WTC11 (cell line): ENCODE data around the gene WDFY4. TPM values are rescaled to one million over a fixed set of nuclear protein-coding genes. Genes with fewer than 3 reads are reported as not detected.

ENCODE experiments used
- ATAC-seq: fragments of 200-7000 bp; cut with Tn5 transposase; 2 replicates; pipeline ENCODE4 v1.10.0; 2021; ENCODE audit warnings: mild to moderate bottlenecking, moderate library complexity
- CTCF ChIA-PET: fragments of 300-600 bp; sonication (Branson Sonifier 250); formaldehyde crosslinking; loops from one replicate; lab custom pipeline; 2021; ENCODE audit warnings: antibody characterized with exemption; lab: Charles Lee
- POLR2A ChIA-PET: fragments of 350-600 bp; sonication (Branson Sonifier 250); formaldehyde crosslinking; loops from one replicate; lab custom pipeline; 2021; ENCODE audit warnings: antibody characterized with exemption; lab: Charles Lee
- DNase-seq: peaks from one replicate; pipeline ENCODE4 v3.0.0; 2021; ENCODE audit warnings: low spot score
- H3K27ac Mint-ChIP-seq: 2 replicates; pipeline ENCODE4 v1.8.0; 2021; ENCODE audit warnings: mixed read lengths
- H3K27me3 Mint-ChIP-seq: 2 replicates; pipeline ENCODE4 v1.8.0; 2021; ENCODE audit warnings: low read depth, mild to moderate bottlenecking, moderate library complexity, mixed read lengths
- H3K36me3 Mint-ChIP-seq: 2 replicates; pipeline ENCODE4 v1.8.0; 2021; ENCODE audit warnings: mixed read lengths
- H3K4me1 Mint-ChIP-seq: 2 replicates; pipeline ENCODE4 v1.8.0; 2022; ENCODE audit warnings: mixed read lengths
- H3K4me3 Mint-ChIP-seq: 2 replicates; pipeline ENCODE4 v1.8.0; 2021; ENCODE audit warnings: mild to moderate bottlenecking, moderate library complexity, mixed read lengths
- H3K9me3 Mint-ChIP-seq: 2 replicates; pipeline ENCODE4 v1.8.0; 2021; ENCODE audit warnings: mixed read lengths
- ATF1 ChIP-seq: sonication (generic); formaldehyde crosslinking; IDR thresholded peaks from 2 replicates; pipeline ENCODE4 v1.8.1; 2023; ENCODE audit warnings: mild to moderate bottlenecking, moderate library complexity, missing genetic modification reagents
- ATF6 ChIP-seq: sonication (generic); formaldehyde crosslinking; IDR thresholded peaks from 2 replicates; pipeline ENCODE4 v1.8.1; 2023; ENCODE audit warnings: mild to moderate bottlenecking, missing genetic modification reagents
- E2F5 ChIP-seq: sonication (generic); formaldehyde crosslinking; IDR thresholded peaks from 2 replicates; pipeline ENCODE4 v1.8.1; 2022; ENCODE audit warnings: mild to moderate bottlenecking, moderate library complexity, missing genetic modification reagents
- ELF4 ChIP-seq: sonication (generic); formaldehyde crosslinking; IDR thresholded peaks from 2 replicates; pipeline ENCODE4 v1.8.1; 2022; ENCODE audit warnings: low read depth, mild to moderate bottlenecking, moderate library complexity, missing genetic modification reagents
- EMX1 ChIP-seq: fragments of 250-450 bp; sonication (Bioruptor Pico); IDR thresholded peaks from 2 replicates; pipeline ENCODE4 v1.8.0; 2021; ENCODE audit warnings: mild to moderate bottlenecking
- ETV6 ChIP-seq: sonication (generic); formaldehyde crosslinking; IDR thresholded peaks from 2 replicates; pipeline ENCODE4 v1.8.1; 2022; ENCODE audit warnings: mild to moderate bottlenecking, missing genetic modification reagents
- FOXJ3 ChIP-seq: sonication (generic); formaldehyde crosslinking; IDR thresholded peaks from 2 replicates; pipeline ENCODE4 v1.9.0; 2021; ENCODE audit warnings: missing genetic modification reagents, mild to moderate bottlenecking, borderline replicate concordance
- FOXK1 ChIP-seq: sonication (generic); formaldehyde crosslinking; IDR thresholded peaks from 2 replicates; pipeline ENCODE4 v1.8.0; 2022; ENCODE audit warnings: mild to moderate bottlenecking, moderate library complexity, missing genetic modification reagents
- GRHL2 ChIP-seq: fragments of 250-450 bp; sonication (Bioruptor Pico); IDR thresholded peaks from 2 replicates; pipeline ENCODE4 v1.8.0; 2022; ENCODE audit warnings: mild to moderate bottlenecking, moderate library complexity; ENCODE audit not compliant: insufficient replicate concordance, severe bottlenecking
- GTF2I ChIP-seq: fragments of 250-450 bp; sonication (Bioruptor Pico); conservative IDR thresholded peaks from 2 replicates; pipeline ENCODE4 v1.4.0; 2021; ENCODE audit warnings: mild to moderate bottlenecking
- HMGA2 ChIP-seq: fragments of 250-450 bp; sonication (Bioruptor Pico); IDR thresholded peaks from 2 replicates; pipeline ENCODE4 v1.4.0; 2021; ENCODE audit warnings: mild to moderate bottlenecking, moderate library complexity
- JUN ChIP-seq: sonication (generic); formaldehyde crosslinking; IDR thresholded peaks from 2 replicates; pipeline ENCODE4 v1.8.0; 2023; ENCODE audit warnings: mild to moderate bottlenecking, missing genetic modification reagents
- KAT7 ChIP-seq: sonication (generic); formaldehyde crosslinking; IDR thresholded peaks from 2 replicates; pipeline ENCODE4 v1.8.1; 2023; ENCODE audit warnings: missing genetic modification reagents, mild to moderate bottlenecking, borderline replicate concordance
- MAX ChIP-seq: sonication (generic); formaldehyde crosslinking; IDR thresholded peaks from 2 replicates; pipeline ENCODE4 v1.8.0; 2022; ENCODE audit warnings: mild to moderate bottlenecking, missing genetic modification reagents
- MYBL2 ChIP-seq: sonication (generic); formaldehyde crosslinking; IDR thresholded peaks from 2 replicates; pipeline ENCODE4 v1.8.1; 2023; ENCODE audit warnings: mild to moderate bottlenecking, moderate library complexity, missing genetic modification reagents
- NR1H2 ChIP-seq: sonication (generic); formaldehyde crosslinking; IDR thresholded peaks from 2 replicates; pipeline ENCODE4 v1.9.0; 2021; ENCODE audit warnings: mild to moderate bottlenecking, moderate library complexity, missing genetic modification reagents
- OVOL2 ChIP-seq: fragments of 250-450 bp; sonication (Bioruptor Pico); IDR thresholded peaks from 2 replicates; pipeline ENCODE4 v1.9.0; 2021; ENCODE audit warnings: mild to moderate bottlenecking, borderline replicate concordance
- RORB ChIP-seq: fragments of 250-450 bp; sonication (Bioruptor Pico); IDR thresholded peaks from 2 replicates; pipeline ENCODE4 v1.9.0; 2021; ENCODE audit warnings: mild to moderate bottlenecking
- TEAD1 ChIP-seq: sonication (generic); formaldehyde crosslinking; IDR thresholded peaks from 2 replicates; pipeline ENCODE4 v1.8.0; 2022; ENCODE audit warnings: mild to moderate bottlenecking, missing genetic modification reagents
- ZNF121 ChIP-seq: sonication (generic); formaldehyde crosslinking; IDR thresholded peaks from 2 replicates; pipeline ENCODE4 v1.8.0; 2023; ENCODE audit warnings: missing genetic modification reagents
- ZNF263 ChIP-seq: sonication (generic); formaldehyde crosslinking; IDR thresholded peaks from 2 replicates; pipeline ENCODE4 v1.8.1; 2022; ENCODE audit warnings: low read depth, mild to moderate bottlenecking, moderate library complexity, missing genetic modification reagents
- ZNF317 ChIP-seq: sonication (generic); formaldehyde crosslinking; IDR thresholded peaks from 2 replicates; pipeline ENCODE4 v1.8.1; 2023; ENCODE audit warnings: low read depth, mild to moderate bottlenecking, moderate library complexity, missing genetic modification reagents, borderline replicate concordance
- ZNF396 ChIP-seq: fragments of 250-450 bp; sonication (Bioruptor Pico); IDR thresholded peaks from 2 replicates; pipeline ENCODE4 v1.8.0; 2021; ENCODE audit warnings: mild to moderate bottlenecking, moderate library complexity, borderline replicate concordance
- ZNF512 ChIP-seq: sonication (generic); formaldehyde crosslinking; IDR thresholded peaks from 2 replicates; pipeline ENCODE4 v1.8.1; 2022; ENCODE audit warnings: missing genetic modification reagents, borderline replicate concordance
- total RNA-seq: library from RNA; stranded (reverse); gene quantifications from 3 replicates; pipeline ENCODE4 v1.2.3, GENCODE V29; 2021
- TF ChIP-seq, protein P1 (sequence below): sonication (generic); formaldehyde crosslinking; IDR thresholded peaks from 2 replicates; pipeline ENCODE4 v1.8.1; 2023; ENCODE audit warnings: mild to moderate bottlenecking, missing genetic modification reagents, moderate library complexity
- TF ChIP-seq, protein P2 (sequence below): sonication (generic); formaldehyde crosslinking; IDR thresholded peaks from 2 replicates; pipeline ENCODE4 v1.8.0; 2022; ENCODE audit warnings: mild to moderate bottlenecking, missing genetic modification reagents
- TF ChIP-seq, protein P3 (sequence below): sonication (generic); formaldehyde crosslinking; IDR thresholded peaks from 2 replicates; pipeline ENCODE4 v1.8.1; 2023; ENCODE audit warnings: mild to moderate bottlenecking, missing genetic modification reagents, moderate library complexity

WDFY4 gene
- total RNA-seq, 1 experiment from 2014 or later: 0.13 TPM

DNA sequence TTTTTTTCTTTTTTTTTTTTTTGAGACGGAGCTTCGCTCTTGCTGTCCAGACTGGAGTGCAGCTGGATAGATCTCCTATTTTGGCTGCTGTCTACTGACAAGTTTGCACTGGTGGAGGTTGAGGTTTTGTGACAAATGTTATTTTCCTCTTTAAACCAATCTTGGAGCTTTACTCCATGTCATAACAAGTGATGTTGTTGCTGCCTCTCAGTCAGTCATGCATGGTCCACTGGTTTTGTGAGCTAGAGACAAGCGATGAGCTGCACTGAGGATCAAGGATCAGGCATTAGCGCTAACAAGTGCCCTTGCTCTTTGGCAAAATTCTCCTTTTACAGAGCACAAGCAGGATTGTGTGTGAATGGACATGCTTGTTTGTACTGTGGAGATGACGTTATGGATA is 805 bp upstream of the WDFY4 start:
- TF ChIP-seq MYBL2 (CRISPR knock-in tag): no peak
- TF ChIP-seq ZNF512 (CRISPR knock-in tag): no peak
- no peak for TF ChIP-seq GTF2I
- no peak for TF ChIP-seq HMGA2
- no peak for TF ChIP-seq ATF6 (CRISPR knock-in tag)
- no peak for TF ChIP-seq OVOL2 (CRISPR knock-in tag)
- TF ChIP-seq, protein P1, sequence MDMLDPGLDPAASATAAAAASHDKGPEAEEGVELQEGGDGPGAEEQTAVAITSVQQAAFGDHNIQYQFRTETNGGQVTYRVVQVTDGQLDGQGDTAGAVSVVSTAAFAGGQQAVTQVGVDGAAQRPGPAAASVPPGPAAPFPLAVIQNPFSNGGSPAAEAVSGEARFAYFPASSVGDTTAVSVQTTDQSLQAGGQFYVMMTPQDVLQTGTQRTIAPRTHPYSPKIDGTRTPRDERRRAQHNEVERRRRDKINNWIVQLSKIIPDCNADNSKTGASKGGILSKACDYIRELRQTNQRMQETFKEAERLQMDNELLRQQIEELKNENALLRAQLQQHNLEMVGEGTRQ: no peak
- no peak for TF ChIP-seq ZNF263 (CRISPR knock-in tag)
- no peak for TF ChIP-seq ZNF121 (CRISPR knock-in tag)
- TF ChIP-seq, protein P2, sequence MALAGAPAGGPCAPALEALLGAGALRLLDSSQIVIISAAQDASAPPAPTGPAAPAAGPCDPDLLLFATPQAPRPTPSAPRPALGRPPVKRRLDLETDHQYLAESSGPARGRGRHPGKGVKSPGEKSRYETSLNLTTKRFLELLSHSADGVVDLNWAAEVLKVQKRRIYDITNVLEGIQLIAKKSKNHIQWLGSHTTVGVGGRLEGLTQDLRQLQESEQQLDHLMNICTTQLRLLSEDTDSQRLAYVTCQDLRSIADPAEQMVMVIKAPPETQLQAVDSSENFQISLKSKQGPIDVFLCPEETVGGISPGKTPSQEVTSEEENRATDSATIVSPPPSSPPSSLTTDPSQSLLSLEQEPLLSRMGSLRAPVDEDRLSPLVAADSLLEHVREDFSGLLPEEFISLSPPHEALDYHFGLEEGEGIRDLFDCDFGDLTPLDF: no peak
- TF ChIP-seq JUN (CRISPR knock-in tag): no peak
- TF ChIP-seq, all 79 proteins: peak for 0
- Mint-ChIP-seq H3K4me1 (no peaks in the 10 kb centered on the region), H3K4me3 (no peak overlapping the region), H3K36me3 (no peaks in the 10 kb centered on the region; the same call in 1 of the 2 replicates), H3K9me3 (peaks cover 9% of the 10 kb centered on the region), H3K27ac (no peak overlapping the region), H3K27me3 (no peaks in the 10 kb centered on the region; the same call in 1 of the 2 replicates)
- DNase-seq (no peak), ATAC-seq (no peak)
- ChIA-PET POLR2A (interaction anchor here (0.6 kb wide), 1 partner anchor 1357 kb away, joined by 5 read pairs; no protein-coding TSS in a partner anchor), CTCF (interaction anchor here (0.9 to 1.4 kb wide), 2 partner anchors 25 to 297 kb away, joined by 3 read pairs; no protein-coding TSS in a partner anchor)

DNA sequence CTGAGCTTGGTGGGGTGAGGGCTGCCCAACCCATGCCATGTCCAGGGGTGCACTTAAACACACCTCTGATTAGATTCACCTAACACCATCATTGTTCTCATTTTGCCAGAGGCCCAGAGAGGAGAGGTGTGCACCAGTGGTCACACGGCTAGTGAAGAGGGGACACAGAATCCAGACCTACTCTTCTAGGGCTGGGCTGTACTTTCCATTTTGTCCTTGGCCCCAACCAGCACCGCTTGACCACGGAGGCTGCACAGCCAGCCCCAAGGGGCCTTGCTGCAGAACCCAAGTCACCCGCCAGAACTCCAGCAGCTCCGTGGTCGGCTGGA is 246 bp upstream of the WDFY4 start:
- H3K27ac Mint-ChIP-seq: no peak overlapping the region
- CTCF ChIA-PET: interaction anchor here (0.9 to 1.2 kb wide), 2 partner anchors 26 to 61 kb away, joined by 3 read pairs; no protein-coding TSS in a partner anchor
- DNase-seq: no peak

GRCh38 chr10:48685731-48686130 is 1.1 kb downstream of the WDFY4 start:
- Mint-ChIP-seq H3K27me3 (peaks cover 2% of the 10 kb centered on the region; the same call in 1 of the 2 replicates), H3K4me3 (no peak overlapping the region), H3K4me1 (no peaks in the 10 kb centered on the region), H3K36me3 (no peaks in the 10 kb centered on the region)
- DNase-seq: no peak
- TF ChIP-seq EMX1 (no peak), ELF4 (no peak), ETV6 (CRISPR knock-in tag) (no peak), E2F5 (CRISPR knock-in tag) (no peak), ATF1 (CRISPR knock-in tag) (no peak), TEAD1 (CRISPR knock-in tag) (no peak), KAT7 (CRISPR knock-in tag) (no peak), FOXK1 (CRISPR knock-in tag) (no peak), MAX (CRISPR knock-in tag) (no peak), HMGA2 (no peak), GRHL2 (no peak), RORB (CRISPR knock-in tag) (no peak), ZNF317 (no peak)
- TF ChIP-seq, protein P3, sequence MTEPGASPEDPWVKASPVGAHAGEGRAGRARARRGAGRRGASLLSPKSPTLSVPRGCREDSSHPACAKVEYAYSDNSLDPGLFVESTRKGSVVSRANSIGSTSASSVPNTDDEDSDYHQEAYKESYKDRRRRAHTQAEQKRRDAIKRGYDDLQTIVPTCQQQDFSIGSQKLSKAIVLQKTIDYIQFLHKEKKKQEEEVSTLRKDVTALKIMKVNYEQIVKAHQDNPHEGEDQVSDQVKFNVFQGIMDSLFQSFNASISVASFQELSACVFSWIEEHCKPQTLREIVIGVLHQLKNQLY: no peak
- TF ChIP-seq, all 79 proteins: peak for 0
- CTCF ChIA-PET: no interaction called here
- ATAC-seq: no peak
- POLR2A ChIA-PET: no interaction called here
- Mint-ChIP-seq H3K27ac (no peak overlapping the region), H3K9me3 (peaks cover 11% of the 10 kb centered on the region)

More for the DNA sequence above, 246 bp upstream of the WDFY4 start:
- POLR2A ChIA-PET: interaction anchor here (0.6 kb wide), 1 partner anchor 1357 kb away, joined by 5 read pairs; no protein-coding TSS in a partner anchor
- Mint-ChIP-seq H3K36me3 (no peaks in the 10 kb centered on the region; the same call in 1 of the 2 replicates), H3K9me3 (peaks cover 9% of the 10 kb centered on the region), H3K4me3 (no peak overlapping the region), H3K4me1 (no peaks in the 10 kb centered on the region), H3K27me3 (no peaks in the 10 kb centered on the region; the same call in 1 of the 2 replicates)
- TF ChIP-seq ZNF121 (CRISPR knock-in tag): no peak
- TF ChIP-seq ZNF396: no peak
- no peak for TF ChIP-seq ZNF263 (CRISPR knock-in tag)
- no peak for TF ChIP-seq FOXJ3 (CRISPR knock-in tag)
- TF ChIP-seq NR1H2 (CRISPR knock-in tag): no peak
- no peak for ATAC-seq
